HepG2 (cell line): ENCODE data around the gene TCF25. TPM values are rescaled to one million over a fixed set of nuclear protein-coding genes. Genes with fewer than 3 reads are reported as not detected.

Source experiments
- CBX2 ChIP-seq, 2 experiments: fragments of 200-600 bp in 1 of 2; sonication (generic); formaldehyde crosslinking in 1 of 2; IDR thresholded peaks; 2 replicates each; pipeline versions ENCODE4 v1.7.0 to v1.8.1; 2018 to 2022; ENCODE audit warnings: low read depth in 2 of 2, low read length in 1 of 2, mild to moderate bottlenecking in 1 of 2, missing genetic modification reagents in 1 of 2
- NPAS2 ChIP-seq: sonication (generic); formaldehyde crosslinking; IDR thresholded peaks from 2 replicates; pipeline ENCODE4 v1.8.0; 2022; ENCODE audit warnings: mild to moderate bottlenecking, missing genetic modification reagents, borderline replicate concordance
- RAD21 ChIP-seq: fragments of 450-650 bp; formaldehyde crosslinking; IDR thresholded peaks from 2 replicates; pipeline ENCODE4 v1.5.0; 2020; ENCODE audit warnings: mild to moderate bottlenecking
- RXRA ChIP-seq: sonication (generic); formaldehyde crosslinking; IDR thresholded peaks from 2 replicates; pipeline ENCODE4 v1.5.1; 2020; ENCODE audit warnings: missing genetic modification reagents
- SNRNP70 ChIP-seq: fragments of 200-400 bp; formaldehyde crosslinking; IDR thresholded peaks from 2 replicates; pipeline ENCODE4 v1.6.1; 2017; ENCODE audit warnings: mild to moderate bottlenecking, low read depth, low read length, moderate library complexity
- ZBTB7A ChIP-seq: sonication (generic); formaldehyde crosslinking; IDR thresholded peaks from 2 replicates; pipeline ENCODE4 v1.8.0; 2022; ENCODE audit warnings: mild to moderate bottlenecking, missing genetic modification reagents
- ZFP82 ChIP-seq: sonication (generic); formaldehyde crosslinking; IDR thresholded peaks from 2 replicates; pipeline ENCODE4 v1.5.1; 2020; ENCODE audit warnings: mild to moderate bottlenecking, missing genetic modification reagents, borderline replicate concordance
- ZMYM2 ChIP-seq: sonication (generic); formaldehyde crosslinking; IDR thresholded peaks from 2 replicates; pipeline ENCODE4 v1.8.0; 2022; ENCODE audit warnings: mild to moderate bottlenecking, missing genetic modification reagents
- ZNF329 ChIP-seq: sonication (generic); formaldehyde crosslinking; IDR thresholded peaks from 2 replicates; pipeline ENCODE4 v1.9.0; 2021; ENCODE audit warnings: low read depth, mild to moderate bottlenecking, missing genetic modification reagents
- ZNF407 ChIP-seq: sonication (generic); formaldehyde crosslinking; IDR thresholded peaks from one replicate; pipeline ENCODE4 v1.5.1; 2020; ENCODE audit warnings: mild to moderate bottlenecking, missing genetic modification reagents; ENCODE audit errors: not compliant biosample characterization
- ZNF678 ChIP-seq: sonication (generic); formaldehyde crosslinking; IDR thresholded peaks from 2 replicates; pipeline ENCODE4 v1.4.0; 2020; ENCODE audit warnings: mild to moderate bottlenecking, missing genetic modification reagents
- ZSCAN29 ChIP-seq: sonication (generic); formaldehyde crosslinking; conservative IDR thresholded peaks from 2 replicates; pipeline ENCODE4 v1.4.0; 2020; ENCODE audit warnings: mild to moderate bottlenecking, missing genetic modification reagents
- polyA plus RNA-seq, 8 experiments: library from polyadenylated mRNA; depleted of rRNA in 3 of 8; stranded (reverse) in 7 of 8; unstranded in 1 of 8; fragments of >200 nt; fragmentation: Illumina TruSeq in 4 of 8; extraction: Trizol in 4 of 8; gene quantifications; 2 replicates each; pipeline versions ENCODE4 v1.2.1 to v1.2.3, GENCODE V29; 2011 to 2016; ENCODE audit warnings: low read depth in 4 of 8, missing spikeins in 1 of 8, mixed read lengths in 1 of 8; ENCODE audit not compliant: insufficient read depth in 1 of 8
- total RNA-seq, 5 experiments: library from RNA; depleted of rRNA; stranded (reverse); fragments of >200 nt; fragmentation: Illumina TruSeq; extraction: Trizol; gene quantifications; 2 replicates each; pipeline ENCODE4 v1.2.3, GENCODE V29; 2016; ENCODE audit warnings: low read depth in 1 of 5
- TF ChIP-seq, protein P1 (sequence below): sonication (generic); formaldehyde crosslinking; IDR thresholded peaks from 2 replicates; pipeline ENCODE4 v1.4.0; 2020; ENCODE audit warnings: mild to moderate bottlenecking, missing genetic modification reagents

The TCF25 gene
- total and polyA plus RNA-seq, 2 of the 13 experiments (the other 11 are each of a cell fraction or from before 2014, with no cell fraction given): 138 to 206 TPM

DNA sequence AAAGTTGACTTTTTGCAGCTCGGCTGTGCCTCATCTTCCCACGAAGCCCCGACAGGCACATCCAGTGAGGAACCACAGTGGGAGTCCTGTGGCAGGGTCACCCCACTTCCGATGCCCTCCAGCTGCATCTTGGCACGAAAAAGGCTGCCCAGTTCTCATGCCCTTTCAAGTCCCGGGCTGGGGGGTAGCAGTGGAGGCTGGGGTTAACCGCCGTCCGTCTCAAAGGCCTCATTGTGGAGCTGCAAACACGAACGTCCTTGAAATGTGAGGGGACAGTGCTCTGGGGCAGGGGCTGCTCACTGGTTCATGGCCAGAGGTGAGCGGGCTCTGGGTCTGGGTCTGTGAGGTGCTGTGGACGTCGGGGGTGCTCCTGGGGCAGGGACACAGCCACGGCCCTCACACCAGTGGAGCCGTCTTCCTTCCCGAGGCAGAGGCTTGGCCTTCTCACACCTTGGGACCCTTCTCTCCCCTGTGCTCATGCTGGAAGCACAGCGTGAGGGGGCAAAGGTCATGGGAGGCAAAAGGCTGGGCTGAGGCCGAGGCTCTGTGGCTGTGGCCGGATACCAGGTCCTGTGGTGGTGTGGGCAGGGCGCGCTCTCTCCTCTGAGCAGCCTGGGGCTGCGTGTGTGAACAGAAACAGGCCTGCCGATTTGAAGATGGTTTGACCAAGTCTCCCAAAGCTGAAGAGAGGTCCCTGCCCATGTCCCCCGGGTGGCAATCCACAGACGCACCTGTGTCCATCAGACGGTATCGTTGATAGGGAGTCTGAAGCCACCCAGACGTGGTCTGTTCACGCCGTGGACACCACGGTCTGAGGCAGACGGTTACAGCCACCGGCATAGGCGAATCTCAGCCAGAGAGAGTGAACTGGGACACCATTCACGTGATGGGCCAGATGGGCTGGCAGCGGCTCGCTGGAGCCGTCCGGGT lies 42.2 kb downstream of the TCF25 start (continued):
- TF ChIP-seq CBX2 (IDR thresholded peaks at IDR 0.05; ENCODE audit: low read depth, low read length) (no peak), CBX2 (CRISPR knock-in tag; IDR thresholded peaks at IDR 0.05; ENCODE audit: low read depth) (no peak), ZBTB7A (CRISPR knock-in tag) (peak; percentile 99), ZSCAN29 (peak; percentile 82; the same call in 1 of the 2 replicates), RAD21 (CRISPR knock-in tag) (peak; percentile 39; the same call in 1 of the 2 replicates), RXRA (CRISPR knock-in tag) (peak; percentile 95), SNRNP70 (no peak), ZNF407 (CRISPR knock-in tag) (peak; percentile 81), ZNF329 (CRISPR knock-in tag) (no peak), ZNF678 (no peak), NPAS2 (CRISPR knock-in tag) (no peak), ZMYM2 (CRISPR knock-in tag) (peak; percentile 96), ZFP82 (CRISPR knock-in tag) (no peak)
- TF ChIP-seq, protein P1, sequence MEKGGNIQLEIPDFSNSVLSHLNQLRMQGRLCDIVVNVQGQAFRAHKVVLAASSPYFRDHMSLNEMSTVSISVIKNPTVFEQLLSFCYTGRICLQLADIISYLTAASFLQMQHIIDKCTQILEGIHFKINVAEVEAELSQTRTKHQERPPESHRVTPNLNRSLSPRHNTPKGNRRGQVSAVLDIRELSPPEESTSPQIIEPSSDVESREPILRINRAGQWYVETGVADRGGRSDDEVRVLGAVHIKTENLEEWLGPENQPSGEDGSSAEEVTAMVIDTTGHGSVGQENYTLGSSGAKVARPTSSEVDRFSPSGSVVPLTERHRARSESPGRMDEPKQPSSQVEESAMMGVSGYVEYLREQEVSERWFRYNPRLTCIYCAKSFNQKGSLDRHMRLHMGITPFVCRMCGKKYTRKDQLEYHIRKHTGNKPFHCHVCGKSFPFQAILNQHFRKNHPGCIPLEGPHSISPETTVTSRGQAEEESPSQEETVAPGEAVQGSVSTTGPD (CRISPR knock-in tag): peak; percentile 87
